Esophagus muscularis mucosa (tissue), 4 donors: Measurements from ENCODE around the gene HBA2. TPM values are rescaled to one million over a fixed set of nuclear protein-coding genes. Genes with fewer than 3 reads are reported as not detected.

ENCODE experiments used
- DNase-seq: peaks from one replicate; pipeline ENCODE4 v3.0.0-alpha.2; 2017; ENCODE audit errors: extremely low spot score
- H3K27ac ChIP-seq, 4 donors: fragments of 200-600 bp; sonication (generic); replicated peaks in 1 of 4; 1 replicate in 3 of 4; 2 replicates in 1 of 4; pipeline ENCODE4 v1.5.1; 2016 to 2019; ENCODE audit warnings: mild to moderate bottlenecking in 1 of 4
- H3K27me3 ChIP-seq, 4 donors: fragments of 200-600 bp; sonication (generic); one replicate each; pipeline versions ENCODE4 v1.5.1 to v1.6.0; 2016 to 2019
- H3K36me3 ChIP-seq, 4 donors: fragments of 200-600 bp; sonication (generic); one replicate each; pipeline ENCODE4 v1.5.1; 2016 to 2019
- H3K4me1 ChIP-seq, 4 donors: fragments of 200-600 bp; sonication (generic); one replicate each; pipeline ENCODE4 v1.5.1; 2016 to 2019
- H3K4me3 ChIP-seq, 4 donors: fragments of 200-600 bp; sonication (generic); 1 replicate in 2 of 4; 2 replicates in 2 of 4; pipeline ENCODE4 v1.5.1; 2016 to 2019; ENCODE audit warnings: mild to moderate bottlenecking in 4 of 4, moderate library complexity in 1 of 4
- H3K9me3 ChIP-seq, 4 donors: fragments of 200-600 bp; sonication (generic); 1 replicate in 3 of 4; 2 replicates in 1 of 4; pipeline ENCODE4 v1.5.1; 2016 to 2019
- EP300 ChIP-seq: sonication (generic); formaldehyde crosslinking; IDR thresholded peaks from one replicate; pipeline ENCODE4 v1.6.1; 2017; ENCODE audit warnings: antibody characterized with exemption
- POLR2A ChIP-seq: fragments of 450-650 bp; IDR thresholded peaks from one replicate; pipeline ENCODE4 v1.6.1; 2017; ENCODE audit warnings: antibody characterized with exemption, moderate library complexity, mild to moderate bottlenecking, low read depth
- POLR2AphosphoS5 ChIP-seq, 2 donors: sonication (generic); formaldehyde crosslinking; IDR thresholded peaks; one replicate each; pipeline ENCODE4 v1.6.1; 2017; ENCODE audit warnings: antibody characterized with exemption in 2 of 2
- WGBS: methylation state at CpG from one replicate; pipeline ENCODE4 v1.1.5; 2018; 5-methylcytosine and 5-hydroxymethylcytosine counted together
- intact Hi-C: fragments of 100-400 bp; cut with DNase I; formaldehyde crosslinking; loops from one replicate; pipeline ENCODE4 v1.15.1; 2023
- total RNA-seq, 4 donors: library from RNA; depleted of rRNA; stranded (reverse); fragments of >200 nt; gene quantifications; one replicate each; pipeline versions ENCODE4 v1.1.0 to v1.2.1, GENCODE V29; 2016
- TF ChIP-seq, protein P1 (sequence below), 3 experiments: fragments of 200-600 bp in 2 of 3; fragments of 450-650 bp in 1 of 3; sonication (generic) in 2 of 3; IDR thresholded peaks; one replicate each; pipeline ENCODE4 v1.5.1; 2017 to 2019; ENCODE audit warnings: antibody characterized with exemption in 3 of 3, mild to moderate bottlenecking in 2 of 3, moderate library complexity in 1 of 3

The HBA2 gene
- total RNA-seq, 4 donors from 2014 or later, result 1.7 to 1,686 (median 156) TPM

DNA sequence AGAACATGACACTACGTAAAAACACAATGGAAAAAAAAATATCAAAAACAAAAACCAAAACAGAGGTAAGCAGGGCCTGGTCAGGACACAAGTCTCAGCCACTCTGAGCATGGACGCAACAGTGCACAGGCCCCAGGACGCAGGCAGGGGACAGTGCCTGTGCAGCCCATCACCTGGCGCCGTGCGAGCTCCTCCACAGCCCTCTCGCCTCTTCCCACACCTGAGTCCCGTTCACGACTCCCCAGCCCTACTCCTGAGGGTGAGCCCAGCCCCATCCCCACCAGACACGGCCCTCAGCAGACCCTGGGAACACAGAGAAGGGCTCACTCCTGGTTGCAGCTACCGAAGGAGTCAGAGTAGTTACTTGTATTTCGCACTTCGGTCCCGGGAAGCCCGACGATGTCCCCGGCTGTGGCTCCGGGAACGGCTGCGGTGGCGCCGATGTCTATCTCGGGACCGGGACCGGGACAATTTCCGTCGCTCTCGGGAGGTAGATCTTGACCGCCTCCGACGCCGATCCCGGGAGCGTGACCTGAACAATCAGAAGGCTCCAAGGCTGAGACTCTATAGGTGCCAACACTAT lies 17.0 kb downstream of the HBA2 start:
- Histone ChIP-seq H3K9me3 (no peaks in the 10 kb centered on the region), H3K27me3 (no peaks in the 10 kb centered on the region), H3K27ac (no peak overlapping the region), H3K36me3 (peaks cover 68 to 77% (median 74%) of the 10 kb centered on the region in 4 donors), H3K4me1 (no peaks in the 10 kb centered on the region), H3K4me3 (no peak overlapping the region)
- DNase-seq, result no peak
- intact Hi-C loops, result no loop called here
- 89% methylated on average over 25 of the region's 34 CpGs for WGBS
- TF ChIP-seq POLR2AphosphoS5 (IDR thresholded peaks at IDR 0.05), result no peak
- TF ChIP-seq POLR2A, result no peak
- no peak for TF ChIP-seq EP300
- TF ChIP-seq, protein P1, sequence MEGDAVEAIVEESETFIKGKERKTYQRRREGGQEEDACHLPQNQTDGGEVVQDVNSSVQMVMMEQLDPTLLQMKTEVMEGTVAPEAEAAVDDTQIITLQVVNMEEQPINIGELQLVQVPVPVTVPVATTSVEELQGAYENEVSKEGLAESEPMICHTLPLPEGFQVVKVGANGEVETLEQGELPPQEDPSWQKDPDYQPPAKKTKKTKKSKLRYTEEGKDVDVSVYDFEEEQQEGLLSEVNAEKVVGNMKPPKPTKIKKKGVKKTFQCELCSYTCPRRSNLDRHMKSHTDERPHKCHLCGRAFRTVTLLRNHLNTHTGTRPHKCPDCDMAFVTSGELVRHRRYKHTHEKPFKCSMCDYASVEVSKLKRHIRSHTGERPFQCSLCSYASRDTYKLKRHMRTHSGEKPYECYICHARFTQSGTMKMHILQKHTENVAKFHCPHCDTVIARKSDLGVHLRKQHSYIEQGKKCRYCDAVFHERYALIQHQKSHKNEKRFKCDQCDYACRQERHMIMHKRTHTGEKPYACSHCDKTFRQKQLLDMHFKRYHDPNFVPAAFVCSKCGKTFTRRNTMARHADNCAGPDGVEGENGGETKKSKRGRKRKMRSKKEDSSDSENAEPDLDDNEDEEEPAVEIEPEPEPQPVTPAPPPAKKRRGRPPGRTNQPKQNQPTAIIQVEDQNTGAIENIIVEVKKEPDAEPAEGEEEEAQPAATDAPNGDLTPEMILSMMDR (IDR thresholded peaks at IDR 0.05), result no peak

- no peak for DNase-seq
- H3K36me3 ChIP-seq, result peaks cover 89 to 98% (median 96%) of the 10 kb centered on the region in 4 donors
Observed at GRCh38 chr16:191831-192230, 19.2 kb downstream of the HBA2 start.

GRCh38 chr16:192686-193085 lies 20.0 kb downstream of the HBA2 start:
- Histone ChIP-seq H3K36me3 (peaks cover 92 to 100% (median 98%) of the 10 kb centered on the region in 4 donors), H3K27ac (no peak overlapping the region), H3K4me3 (no peak overlapping the region), H3K9me3 (no peaks in the 10 kb centered on the region), H3K27me3 (no peaks in the 10 kb centered on the region), H3K4me1 (no peaks in the 10 kb centered on the region)
- TF ChIP-seq, protein P1 (IDR thresholded peaks at IDR 0.05), result no peak
- no peak for TF ChIP-seq POLR2AphosphoS5 (IDR thresholded peaks at IDR 0.05)
- TF ChIP-seq POLR2A, result no peak
- no peak for DNase-seq
- 86% methylated on average over 11 of the region's 11 CpGs for WGBS
- intact Hi-C loops, result no loop called here

More at GRCh38 chr16:191831-192230, 19.2 kb downstream of the HBA2 start:
- Histone ChIP-seq H3K4me3 (no peak overlapping the region), H3K4me1 (no peaks in the 10 kb centered on the region), H3K9me3 (no peaks in the 10 kb centered on the region), H3K27me3 (no peaks in the 10 kb centered on the region), H3K27ac (no peak overlapping the region)
- intact Hi-C loops, result no loop called here
- 94% methylated on average over 4 of the region's 4 CpGs for WGBS
- TF ChIP-seq POLR2AphosphoS5 (IDR thresholded peaks at IDR 0.05), result no peak
- TF ChIP-seq, protein P1 (IDR thresholded peaks at IDR 0.05), result no peak
- no peak for TF ChIP-seq POLR2A
- no peak for TF ChIP-seq EP300

- Histone ChIP-seq H3K27me3 (no peaks in the 10 kb centered on the region), H3K4me1 (no peaks in the 10 kb centered on the region), H3K36me3 (peaks cover 97 to 100% (median 100%) of the 10 kb centered on the region in 4 donors), H3K9me3 (no peaks in the 10 kb centered on the region), H3K4me3 (no peak overlapping the region), H3K27ac (no peak overlapping the region)
- intact Hi-C loops, result no loop called here
- TF ChIP-seq POLR2A (no peak), EP300 (no peak), POLR2AphosphoS5 (IDR thresholded peaks at IDR 0.05) (no peak)
- TF ChIP-seq, protein P1 (IDR thresholded peaks at IDR 0.05), result no peak
- no peak for DNase-seq
- WGBS, result 93% methylated on average over 15 of the region's 15 CpGs
Observed at GRCh38 chr16:193441-193840, 20.8 kb downstream of the HBA2 start.

GRCh38 chr16:194516-194915 lies 21.8 kb downstream of the HBA2 start:
- Histone ChIP-seq H3K36me3 (peaks cover 97 to 100% (median 100%) of the 10 kb centered on the region in 4 donors), H3K27ac (no peak overlapping the region), H3K4me1 (no peaks in the 10 kb centered on the region), H3K9me3 (no peaks in the 10 kb centered on the region), H3K4me3 (no peak overlapping the region), H3K27me3 (no peaks in the 10 kb centered on the region)
- DNase-seq, result no peak
- TF ChIP-seq POLR2A (no peak), EP300 (no peak), POLR2AphosphoS5 (IDR thresholded peaks at IDR 0.05) (no peak)
- TF ChIP-seq, protein P1 (IDR thresholded peaks at IDR 0.05), result no peak
- intact Hi-C loops, result no loop called here
- 95% methylated on average over 6 of the region's 6 CpGs for WGBS
